Activated naive CD8-positive, alpha-beta T cell (primary cell): ENCODE results near the gene CHRD.

ENCODE experiments used
- H3K27ac Mint-ChIP-seq: one replicate; pipeline ENCODE4 v1.8.0; 2021; ENCODE audit warnings: mixed read lengths
- H3K27me3 Mint-ChIP-seq: one replicate; pipeline ENCODE4 v1.8.0; 2021; ENCODE audit warnings: mixed read lengths
- H3K36me3 Mint-ChIP-seq: one replicate; pipeline ENCODE4 v1.8.0; 2021; ENCODE audit warnings: mixed read lengths
- H3K4me1 Mint-ChIP-seq: one replicate; pipeline ENCODE4 v1.8.0; 2021; ENCODE audit warnings: low read depth, mixed read lengths
- H3K4me3 Mint-ChIP-seq: one replicate; pipeline ENCODE4 v1.8.0; 2021; ENCODE audit warnings: mild to moderate bottlenecking, mixed read lengths
- H3K9me3 Mint-ChIP-seq: one replicate; pipeline ENCODE4 v1.8.0; 2021; ENCODE audit warnings: low read depth, mixed read lengths

CHRD gene

DNA sequence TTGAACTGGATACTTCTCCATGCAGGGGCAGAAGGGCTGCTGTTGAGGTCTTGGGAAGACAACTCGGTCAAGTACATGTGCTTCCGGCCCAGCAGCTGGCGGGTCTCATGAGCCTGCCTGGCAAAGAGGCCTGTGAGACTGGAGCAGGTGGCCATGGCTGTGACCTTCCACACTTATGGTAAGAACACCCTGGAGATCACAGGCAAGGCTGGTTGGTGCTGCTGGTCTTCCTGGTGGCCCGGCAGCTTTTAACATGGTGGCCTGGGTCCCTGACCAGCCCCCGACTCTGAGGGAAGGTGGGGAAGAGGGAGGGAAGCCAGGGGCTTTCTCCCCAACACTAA lies 15.4 kb downstream of the CHRD start:
- Mint-ChIP-seq H3K9me3 (no peaks in the 10 kb centered on the region), H3K27me3 (peaks cover 3% of the 10 kb centered on the region), H3K4me3 (no peak overlapping the region), H3K27ac (no peak overlapping the region), H3K4me1 (no peaks in the 10 kb centered on the region), H3K36me3 (no peaks in the 10 kb centered on the region)

DNA sequence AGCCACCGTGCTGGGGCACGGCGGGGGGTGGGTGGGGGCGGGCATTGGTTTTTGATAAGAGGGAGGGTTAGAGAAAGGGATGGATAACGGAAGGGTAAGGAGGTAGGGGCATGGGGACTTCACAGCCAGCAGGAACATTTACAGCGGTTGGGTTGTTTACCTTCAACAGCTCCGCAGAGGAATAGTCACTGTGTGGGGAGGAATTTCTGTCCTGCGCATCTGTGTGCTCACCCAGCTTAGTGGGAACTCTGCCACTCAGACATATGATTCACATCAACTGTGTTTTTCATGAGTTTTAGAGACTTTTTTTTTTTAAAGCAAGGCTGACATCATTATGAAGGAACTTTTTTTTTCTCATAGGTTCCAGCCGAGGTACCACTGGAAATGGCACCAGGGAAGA lies 19.6 kb downstream of the CHRD start:
- Mint-ChIP-seq H3K27ac (no peak overlapping the region), H3K36me3 (no peaks in the 10 kb centered on the region), H3K27me3 (peaks cover 13% of the 10 kb centered on the region), H3K4me3 (no peak overlapping the region), H3K4me1 (no peaks in the 10 kb centered on the region), H3K9me3 (no peaks in the 10 kb centered on the region)

DNA sequence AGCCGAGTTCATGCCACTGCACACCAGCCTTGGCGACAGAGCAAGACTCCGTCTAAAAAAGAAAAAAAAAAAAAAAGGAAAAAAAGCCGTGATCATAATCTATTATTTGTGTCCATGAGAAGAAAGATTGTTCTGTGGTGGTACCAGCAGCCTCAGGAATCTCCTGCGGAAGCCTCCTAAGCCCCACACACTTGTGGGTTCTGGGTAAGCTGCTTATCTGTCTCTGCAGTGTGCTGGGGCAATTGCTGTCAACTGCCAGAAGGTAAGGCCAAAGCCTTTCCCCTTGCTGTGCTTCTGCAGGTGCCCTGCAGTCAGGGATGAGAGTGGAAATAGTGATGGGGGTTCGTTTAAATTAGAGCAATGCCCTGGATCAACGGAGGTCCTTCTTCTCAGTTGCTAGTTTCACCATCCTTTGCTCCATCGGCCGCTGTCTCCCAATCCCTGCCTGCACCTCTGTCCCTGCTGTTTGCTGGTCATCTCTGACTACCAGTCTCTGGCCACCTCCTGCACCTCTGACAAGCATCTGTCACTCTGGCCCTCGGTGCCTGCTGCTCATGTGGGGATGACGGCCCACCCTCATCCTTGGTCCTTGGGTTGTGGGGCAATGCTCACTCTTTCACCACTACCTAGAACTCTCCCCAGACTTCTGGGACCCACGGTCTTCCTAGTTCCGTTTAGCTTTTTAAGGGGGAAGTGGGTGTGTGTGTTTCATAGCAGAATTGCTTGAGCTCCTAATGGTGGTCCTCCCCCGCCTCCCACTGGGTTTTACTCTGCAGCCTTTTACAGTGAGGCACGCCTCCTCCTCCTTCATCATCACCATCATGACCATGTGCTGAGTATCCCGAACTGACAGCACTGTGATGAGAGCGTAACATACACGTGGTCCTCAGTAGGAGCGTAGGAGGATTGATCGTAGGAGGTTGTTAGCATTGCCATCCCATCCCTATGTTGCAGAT lies 25.5 kb downstream of the CHRD start:
- no peaks in the 10 kb centered on the region for H3K4me1 Mint-ChIP-seq
- peaks cover 11% of the 10 kb centered on the region for H3K27me3 Mint-ChIP-seq
- H3K36me3 Mint-ChIP-seq: no peaks in the 10 kb centered on the region
- no peak overlapping the region for H3K27ac Mint-ChIP-seq
- H3K9me3 Mint-ChIP-seq: no peaks in the 10 kb centered on the region
- no peak overlapping the region for H3K4me3 Mint-ChIP-seq

DNA sequence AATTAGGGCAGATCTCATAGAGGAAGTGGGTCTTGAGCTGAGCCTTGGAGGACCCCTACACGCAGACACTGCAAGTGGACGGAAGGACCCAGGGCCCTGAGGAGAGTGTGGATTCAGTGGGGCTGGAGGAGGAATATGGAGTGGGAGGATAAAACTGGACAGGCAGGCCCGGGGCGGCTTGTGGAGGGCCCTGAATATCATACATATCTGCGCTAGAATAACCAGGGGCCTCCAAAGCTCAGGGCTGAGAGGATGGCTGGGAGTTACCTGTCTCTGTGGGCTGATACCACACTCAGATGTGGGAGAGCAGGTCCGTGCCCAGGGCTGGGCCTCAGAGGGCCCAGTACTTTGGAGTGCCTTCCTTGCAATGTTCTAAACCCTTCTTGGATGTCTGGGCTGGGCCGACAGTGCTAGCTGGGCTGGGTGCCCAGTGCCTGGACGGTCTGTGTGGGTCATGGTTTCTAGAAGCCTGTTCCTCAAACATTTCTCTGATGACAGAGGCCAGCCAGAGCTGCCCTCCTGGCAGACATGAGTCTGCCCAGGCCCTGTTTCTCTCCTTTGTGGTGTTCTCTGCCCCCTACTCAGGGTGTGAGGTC lies 29.6 kb downstream of the CHRD start:
- Mint-ChIP-seq H3K4me3 (no peak overlapping the region), H3K4me1 (no peaks in the 10 kb centered on the region), H3K36me3 (no peaks in the 10 kb centered on the region), H3K27me3 (no peaks in the 10 kb centered on the region), H3K9me3 (no peaks in the 10 kb centered on the region), H3K27ac (no peak overlapping the region)

DNA sequence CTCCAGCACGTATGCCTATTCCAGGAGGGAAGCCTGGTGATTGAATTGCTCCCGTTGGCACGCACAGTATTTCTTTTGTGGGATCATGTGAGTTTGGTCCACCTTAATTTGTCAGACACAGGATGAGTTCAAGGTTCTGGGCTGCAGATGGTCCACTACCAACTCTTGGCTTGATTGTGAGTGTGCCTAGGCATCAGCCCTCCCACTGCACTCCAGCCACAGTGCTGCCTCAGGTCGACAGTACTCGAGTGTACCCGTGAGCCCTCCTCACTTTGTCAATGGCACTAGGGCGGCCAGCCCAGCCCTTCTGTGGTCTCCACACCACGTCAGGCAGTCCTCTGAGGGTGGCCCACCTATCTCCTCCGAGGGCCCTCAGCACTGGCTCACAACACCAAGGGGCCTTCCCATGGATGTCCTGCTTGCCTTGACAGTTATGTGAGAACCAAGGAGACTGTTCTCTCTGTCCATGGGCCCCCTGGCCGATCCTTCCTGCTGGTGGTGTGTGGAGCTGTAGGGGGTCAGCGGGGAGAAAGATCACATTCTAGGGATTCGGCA lies 30.2 kb downstream of the CHRD start:
- no peaks in the 10 kb centered on the region for H3K27me3 Mint-ChIP-seq
- no peak overlapping the region for H3K27ac Mint-ChIP-seq
- no peak overlapping the region for H3K4me3 Mint-ChIP-seq
- H3K36me3 Mint-ChIP-seq: no peaks in the 10 kb centered on the region
- H3K4me1 Mint-ChIP-seq: no peaks in the 10 kb centered on the region
- no peaks in the 10 kb centered on the region for H3K9me3 Mint-ChIP-seq

DNA sequence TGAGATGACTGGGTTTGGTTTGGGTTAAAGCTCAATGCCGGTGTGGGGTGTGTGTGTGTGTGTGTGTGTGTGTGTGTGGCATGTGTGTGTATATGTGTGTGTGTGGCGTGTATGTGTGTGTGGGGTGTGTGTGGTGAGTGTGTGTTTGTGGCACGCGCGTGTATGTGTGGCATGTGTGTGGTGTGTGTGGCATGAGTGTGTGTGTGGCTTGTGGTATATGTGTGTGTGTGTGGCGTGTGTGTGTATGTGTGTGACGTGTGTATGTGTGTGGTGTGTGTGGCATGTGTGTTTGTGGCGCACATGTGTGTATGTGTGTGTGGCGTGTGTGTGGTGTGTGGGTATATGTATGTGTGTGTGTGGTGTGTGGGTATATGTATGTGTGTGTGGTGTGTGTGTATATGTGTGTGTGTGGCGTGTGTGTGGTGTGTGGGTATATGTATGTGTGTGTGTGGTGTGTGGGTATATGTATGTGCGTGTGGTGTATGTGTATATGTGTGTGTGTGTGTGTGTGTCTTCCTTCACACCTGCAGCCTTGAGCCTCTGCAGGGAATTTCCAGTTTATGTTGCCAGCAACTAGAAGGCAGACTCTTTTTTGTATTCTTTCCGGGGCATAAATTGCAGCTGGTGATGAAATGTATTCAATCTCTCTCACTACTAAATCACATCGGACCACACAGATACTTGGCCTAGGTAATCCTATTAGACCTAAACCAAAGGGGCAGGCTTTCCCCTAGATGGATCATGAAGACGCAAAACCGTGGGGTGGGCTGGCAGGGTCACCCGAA lies 34.8 kb downstream of the CHRD start:
- Mint-ChIP-seq H3K4me1 (no peaks in the 10 kb centered on the region), H3K36me3 (no peaks in the 10 kb centered on the region), H3K27me3 (no peaks in the 10 kb centered on the region), H3K27ac (no peak overlapping the region), H3K9me3 (no peaks in the 10 kb centered on the region), H3K4me3 (no peak overlapping the region)

DNA sequence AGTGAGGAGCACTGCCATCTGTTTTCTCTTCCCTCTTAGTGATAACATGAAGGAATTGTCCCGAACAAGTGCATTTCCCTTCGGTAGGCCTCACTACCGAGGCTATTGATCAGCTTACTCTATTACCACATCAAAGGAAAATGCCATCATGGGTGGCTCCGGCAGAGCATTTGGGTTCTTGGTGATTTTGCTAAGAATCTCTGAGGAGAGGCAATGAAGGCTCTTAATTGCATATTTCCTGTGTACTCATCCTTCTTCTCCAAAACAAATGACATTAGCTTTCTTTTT lies 35.3 kb downstream of the CHRD start:
- Mint-ChIP-seq H3K27ac (no peak overlapping the region), H3K36me3 (no peaks in the 10 kb centered on the region), H3K27me3 (no peaks in the 10 kb centered on the region), H3K4me3 (no peak overlapping the region), H3K4me1 (no peaks in the 10 kb centered on the region), H3K9me3 (no peaks in the 10 kb centered on the region)

DNA sequence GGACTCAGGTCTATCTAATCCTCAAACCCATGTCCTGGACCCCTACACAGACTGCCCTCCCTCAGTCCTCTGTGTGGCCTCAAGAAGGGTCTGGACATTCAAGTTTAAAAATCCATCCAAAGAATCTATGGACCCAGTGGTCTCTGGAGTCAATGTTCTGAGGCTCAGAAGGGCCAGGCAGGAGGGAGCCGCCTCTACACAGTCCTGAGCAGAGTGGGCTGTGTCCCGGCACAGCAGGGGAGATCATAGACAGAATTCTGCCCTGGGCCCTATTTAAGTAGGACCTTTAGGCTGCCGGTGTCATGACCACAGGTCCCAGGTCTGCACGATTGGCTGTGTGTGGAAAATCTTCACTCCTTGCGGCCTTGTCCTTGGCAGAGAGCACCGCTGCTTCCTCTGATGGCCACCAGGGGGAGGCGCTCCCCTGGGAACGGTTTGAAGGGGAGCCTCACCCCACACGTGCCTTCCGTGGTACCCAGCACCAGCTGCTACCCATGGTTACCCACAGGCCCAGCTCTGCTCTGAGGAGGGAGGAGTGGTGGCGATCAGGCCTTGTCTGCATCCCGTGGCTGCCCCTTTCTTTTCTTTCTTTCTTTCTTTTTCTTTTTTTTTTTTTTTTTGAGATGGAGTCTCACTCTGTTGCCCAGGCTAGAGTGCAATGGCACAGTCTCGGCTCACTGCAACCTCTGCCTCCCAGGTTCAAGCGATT lies 37.9 kb downstream of the CHRD start:
- Mint-ChIP-seq H3K4me1 (no peaks in the 10 kb centered on the region), H3K4me3 (no peak overlapping the region), H3K27ac (no peak overlapping the region), H3K27me3 (peaks cover under 1% of the 10 kb centered on the region), H3K9me3 (no peaks in the 10 kb centered on the region), H3K36me3 (no peaks in the 10 kb centered on the region)

DNA sequence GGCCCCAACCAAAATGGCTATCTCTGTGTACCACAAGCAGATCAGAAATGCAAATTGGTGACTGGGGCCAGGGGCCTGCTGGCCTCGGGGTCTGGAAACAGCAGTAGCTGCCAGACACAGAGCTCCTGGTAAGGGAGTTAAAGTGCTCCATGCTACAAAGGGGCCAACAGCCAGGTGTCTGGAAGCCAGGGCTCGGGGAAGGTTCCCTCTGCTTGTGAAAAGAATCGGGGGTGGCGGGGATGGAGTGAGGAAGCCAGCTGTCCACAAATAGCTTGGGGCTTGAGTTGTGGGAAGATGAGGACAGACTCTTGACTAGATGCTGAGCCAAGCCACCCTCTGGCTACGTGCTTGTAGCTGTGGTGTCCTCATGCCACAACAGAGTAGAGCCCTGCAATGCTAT lies 39.3 kb downstream of the CHRD start:
- Mint-ChIP-seq H3K9me3 (no peaks in the 10 kb centered on the region), H3K36me3 (no peaks in the 10 kb centered on the region), H3K4me3 (no peak overlapping the region), H3K4me1 (no peaks in the 10 kb centered on the region), H3K27ac (no peak overlapping the region), H3K27me3 (peaks cover 5% of the 10 kb centered on the region)

DNA sequence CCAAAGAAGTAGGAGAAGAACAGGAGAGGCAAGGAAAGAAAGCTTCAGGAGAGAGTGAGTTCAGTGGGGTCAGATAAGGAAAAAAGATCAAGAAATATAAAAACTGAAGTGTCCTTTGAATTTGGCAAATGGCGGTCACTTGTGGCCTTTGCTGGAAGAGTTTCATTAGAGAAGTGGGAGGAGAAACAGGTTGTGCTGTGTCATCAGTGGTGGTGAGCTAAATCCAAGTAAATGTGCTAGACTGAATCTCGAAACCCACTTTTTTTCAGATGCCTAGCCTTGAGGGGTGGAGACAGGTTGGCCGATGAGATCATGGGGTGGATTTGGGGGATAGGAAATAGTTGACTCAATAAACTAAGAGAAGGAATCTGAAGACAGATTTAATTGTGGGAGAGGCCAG lies 43.7 kb downstream of the CHRD start:
- Mint-ChIP-seq H3K27ac (no peak overlapping the region), H3K36me3 (no peaks in the 10 kb centered on the region), H3K4me1 (no peaks in the 10 kb centered on the region), H3K27me3 (peaks cover 8% of the 10 kb centered on the region), H3K4me3 (no peak overlapping the region), H3K9me3 (no peaks in the 10 kb centered on the region)

DNA sequence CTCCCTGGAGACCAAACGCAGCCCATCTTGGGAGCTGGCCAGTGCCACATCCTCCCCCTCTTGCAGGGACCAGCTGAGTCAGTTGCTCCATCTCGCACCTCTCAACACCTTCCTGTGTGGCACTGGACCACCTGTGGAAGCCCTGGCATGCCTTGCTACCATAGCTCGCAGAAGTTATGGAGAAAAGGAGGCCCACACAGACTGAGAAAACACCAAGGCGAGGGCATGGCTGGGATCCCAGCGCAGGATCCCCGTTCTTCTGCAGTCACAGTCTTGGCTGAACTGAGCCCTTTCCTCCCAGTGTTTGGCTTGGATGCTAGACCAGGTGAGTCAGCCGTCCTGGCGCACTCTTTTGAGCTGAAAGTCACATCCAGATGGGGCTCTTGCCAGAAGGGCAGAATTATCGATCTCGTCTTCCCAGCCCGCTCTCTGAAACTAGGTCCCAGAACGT lies 46.9 kb downstream of the CHRD start:
- peaks cover 8% of the 10 kb centered on the region for H3K27me3 Mint-ChIP-seq
- no peaks in the 10 kb centered on the region for H3K4me1 Mint-ChIP-seq
- no peak overlapping the region for H3K4me3 Mint-ChIP-seq
- no peaks in the 10 kb centered on the region for H3K36me3 Mint-ChIP-seq
- H3K9me3 Mint-ChIP-seq: no peaks in the 10 kb centered on the region
- no peak overlapping the region for H3K27ac Mint-ChIP-seq

DNA sequence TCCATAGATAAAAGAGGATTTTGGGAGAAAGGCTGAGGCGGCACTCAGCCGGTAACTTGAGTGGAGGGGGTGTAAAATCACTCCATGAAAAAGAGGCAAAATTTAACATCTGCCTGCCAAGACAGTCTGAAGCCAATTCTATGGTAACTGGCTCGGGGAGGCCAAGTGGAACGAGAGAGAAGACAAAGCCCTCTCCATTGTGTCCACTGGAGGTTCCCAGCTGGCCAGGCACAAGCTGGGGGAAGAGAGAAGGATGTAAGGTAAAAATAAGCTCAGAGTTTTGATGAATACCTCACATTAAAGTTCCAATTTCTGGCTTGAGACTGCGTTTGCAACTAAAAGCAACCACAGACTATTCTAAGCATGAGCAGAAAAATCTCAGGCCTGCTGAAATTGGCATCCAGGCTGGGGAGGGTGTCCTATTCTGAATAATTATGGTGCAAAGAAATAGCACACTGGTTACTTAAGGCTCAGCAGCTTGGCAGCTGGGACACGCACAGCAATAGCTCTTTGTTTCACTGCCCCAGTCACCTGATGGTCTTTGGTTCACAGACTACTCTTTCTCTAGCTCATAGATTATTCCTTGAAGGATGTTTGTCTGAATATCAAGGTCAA lies 48.8 kb downstream of the CHRD start:
- Mint-ChIP-seq H3K4me3 (no peak overlapping the region), H3K36me3 (no peaks in the 10 kb centered on the region), H3K27ac (no peak overlapping the region), H3K4me1 (no peaks in the 10 kb centered on the region), H3K27me3 (peaks cover 3% of the 10 kb centered on the region), H3K9me3 (no peaks in the 10 kb centered on the region)

DNA sequence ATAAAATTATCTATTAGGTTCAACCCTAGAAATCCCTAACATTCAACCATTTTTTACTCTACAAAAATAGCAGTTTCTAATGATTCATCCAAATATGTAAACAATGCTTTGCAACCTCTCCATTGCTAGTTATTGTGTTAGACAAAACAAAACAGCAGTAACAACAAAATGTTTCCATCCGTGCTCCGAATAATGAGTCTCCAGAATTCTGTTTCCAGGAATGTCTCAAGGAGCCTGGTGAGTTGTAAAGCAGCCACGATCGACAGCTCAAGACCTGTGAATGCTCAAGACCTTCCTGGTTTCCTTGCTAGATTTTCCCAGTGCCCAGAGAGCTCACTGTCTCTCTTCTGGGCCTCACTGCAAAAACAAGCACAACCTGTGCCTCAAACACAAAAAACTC lies 49.9 kb downstream of the CHRD start:
- Mint-ChIP-seq H3K4me1 (no peaks in the 10 kb centered on the region), H3K36me3 (no peaks in the 10 kb centered on the region), H3K9me3 (no peaks in the 10 kb centered on the region), H3K27ac (no peak overlapping the region), H3K4me3 (no peak overlapping the region), H3K27me3 (peaks cover 4% of the 10 kb centered on the region)

DNA sequence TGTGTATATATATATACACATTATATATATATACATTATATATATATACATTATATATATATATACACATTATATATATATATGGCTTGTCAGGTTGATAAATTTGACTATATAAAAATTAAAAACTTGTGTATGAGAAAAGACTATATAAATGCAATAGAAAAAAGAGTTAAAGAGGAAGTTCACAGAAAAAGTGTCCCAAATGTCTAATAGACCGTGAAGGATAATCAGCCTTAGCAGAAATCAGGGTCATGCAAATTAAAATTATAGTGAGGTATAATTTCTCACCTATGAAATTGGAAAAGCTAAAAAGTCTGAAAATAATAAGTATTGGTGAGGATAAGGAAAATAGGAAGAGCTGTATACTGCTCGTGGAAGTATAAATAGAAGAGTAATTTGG lies 51.1 kb downstream of the CHRD start:
- H3K36me3 Mint-ChIP-seq: no peaks in the 10 kb centered on the region
- H3K27me3 Mint-ChIP-seq: peaks cover 2% of the 10 kb centered on the region
- H3K4me1 Mint-ChIP-seq: no peaks in the 10 kb centered on the region
- H3K27ac Mint-ChIP-seq: no peak overlapping the region
- H3K4me3 Mint-ChIP-seq: no peak overlapping the region
- no peaks in the 10 kb centered on the region for H3K9me3 Mint-ChIP-seq
